ENCODE measurements around the gene HDAC7. TPM values are rescaled to one million over a fixed set of nuclear protein-coding genes. Genes with fewer than 3 reads are reported as not detected.

Gene HDAC7
- total and polyA plus RNA-seq, 3 experiments from 2014 or later, result 23.1 to 207 (median 206) TPM

DNA sequence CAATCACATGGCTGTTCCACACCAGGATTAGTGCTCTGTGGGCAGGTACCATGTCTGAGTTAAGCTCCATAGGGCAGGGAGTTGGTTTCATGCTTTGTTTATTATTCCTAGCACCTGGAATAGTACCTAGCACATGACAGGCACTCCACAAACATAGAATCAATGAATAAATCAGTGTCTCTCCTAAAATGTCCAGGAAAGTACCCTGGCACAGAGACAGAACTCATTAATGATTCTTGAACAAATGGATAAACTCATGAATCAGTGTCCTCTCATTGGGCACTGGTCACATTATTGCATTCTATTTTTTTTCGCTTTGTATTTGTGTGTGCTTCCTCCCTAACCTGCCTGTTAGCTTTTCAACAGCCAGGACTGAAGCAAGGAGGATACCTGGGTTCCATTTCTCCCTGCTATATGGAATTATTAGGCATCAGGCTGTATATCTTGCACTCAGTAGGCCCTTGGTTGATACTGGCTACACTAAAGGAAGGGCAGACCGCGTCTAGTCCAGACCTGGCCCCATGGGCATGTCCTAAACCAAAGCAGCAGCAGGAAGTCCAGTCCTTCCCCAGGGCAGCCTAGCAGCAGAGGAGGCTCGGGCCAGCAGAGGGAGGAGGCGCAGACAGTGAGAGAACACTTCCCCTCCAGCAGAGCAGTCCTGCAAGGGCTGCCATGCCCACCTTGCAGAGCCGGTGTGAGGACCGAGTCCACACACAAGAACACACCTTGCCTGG lies 18.4 kb downstream of the HDAC7 start:
- Mint-ChIP-seq H3K4me3 (no peak overlapping the region), H3K9me3 (no peaks in the 10 kb centered on the region), H3K4me1 (peaks cover 54 to 73% (median 68%) of the 10 kb centered on the region in 3 donors), H3K27me3 (no peaks in the 10 kb centered on the region), H3K36me3 (peaks cover 0 to 59% (median 3%) of the 10 kb centered on the region in 3 donors), H3K27ac (peak overlapping the region; percentile 49 to 93 (median 81))
- H3K4me1 ChIP-seq (ENCODE audit: insufficient read depth, low read length), result peaks cover 73% of the 10 kb centered on the region
- H3K9me3 ChIP-seq (ENCODE audit: low read length), result no peaks in the 10 kb centered on the region
- H3K27ac ChIP-seq (ENCODE audit: low read depth, low read length), result no peak overlapping the region
- CTCF ChIA-PET, result interaction anchor here (0.9 to 24.2 kb wide), 5 partner anchors 16 to 34 kb away, joined by 4 to 452 read pairs (median 5); no protein-coding TSS in a partner anchor
- H3K27me3 ChIP-seq (ENCODE audit: insufficient read depth, low read length, poor library complexity, severe bottlenecking), result no peaks in the 10 kb centered on the region
- peaks cover 25% of the 10 kb centered on the region for H3K36me3 ChIP-seq (ENCODE audit: insufficient read depth, low read length)
- H3K4me3 ChIP-seq (ENCODE audit: low read length), result no peak overlapping the region
- POLR2A ChIA-PET, result interaction anchor here (1.0 to 1.7 kb wide), 3 partner anchors 10 to 17 kb away, joined by 3 to 4 read pairs (median 4); no protein-coding TSS in a partner anchor
- no peak for DNase-seq

DNA sequence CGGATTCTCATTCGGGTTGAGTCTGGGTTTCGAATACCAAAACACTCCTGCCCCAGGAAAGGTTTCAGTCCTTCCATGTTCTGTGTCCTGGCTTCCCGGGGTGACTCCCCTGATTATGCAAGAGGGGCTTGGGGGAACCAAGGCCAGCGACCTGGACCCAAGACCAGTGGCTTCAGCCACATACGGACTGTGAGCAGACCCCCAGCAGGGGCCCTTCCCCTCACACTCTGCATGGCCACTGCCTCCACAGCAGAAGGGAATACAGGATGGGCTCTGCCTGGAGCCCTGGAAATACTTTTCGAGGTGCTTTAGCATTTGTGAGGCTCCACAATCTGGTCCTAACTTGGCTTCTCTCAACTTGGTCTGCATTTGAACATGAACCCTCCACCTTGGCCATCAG lies 19.1 kb downstream of the HDAC7 start:
- Mint-ChIP-seq H3K27ac (peak overlapping the region in 6 of 8 donors; percentile 3 to 93 (median 81)), H3K4me3 (peak overlapping the region in 1 of 7 donors; percentile 32), H3K4me1 (peaks cover 47 to 66% (median 60%) of the 10 kb centered on the region in 3 donors), H3K36me3 (peaks cover 0 to 61% (median 3%) of the 10 kb centered on the region in 3 donors), H3K27me3 (no peaks in the 10 kb centered on the region), H3K9me3 (no peaks in the 10 kb centered on the region)
- Histone ChIP-seq H3K9me3 (ENCODE audit: low read length) (no peaks in the 10 kb centered on the region), H3K27me3 (ENCODE audit: insufficient read depth, low read length, poor library complexity, severe bottlenecking) (no peaks in the 10 kb centered on the region), H3K36me3 (ENCODE audit: insufficient read depth, low read length) (peaks cover 21% of the 10 kb centered on the region), H3K27ac (ENCODE audit: low read depth, low read length) (no peak overlapping the region), H3K4me1 (ENCODE audit: insufficient read depth, low read length) (peaks cover 65% of the 10 kb centered on the region), H3K4me3 (ENCODE audit: low read length) (no peak overlapping the region)
- no peak for DNase-seq
- CTCF ChIA-PET, result interaction anchor here (0.9 to 24.2 kb wide), 4 partner anchors 16 to 34 kb away, joined by 4 to 452 read pairs (median 4); no protein-coding TSS in a partner anchor
- POLR2A ChIA-PET, result interaction anchor here (1.3 kb wide), 1 partner anchor 18 kb away, joined by 3 read pairs; no protein-coding TSS in a partner anchor

DNA sequence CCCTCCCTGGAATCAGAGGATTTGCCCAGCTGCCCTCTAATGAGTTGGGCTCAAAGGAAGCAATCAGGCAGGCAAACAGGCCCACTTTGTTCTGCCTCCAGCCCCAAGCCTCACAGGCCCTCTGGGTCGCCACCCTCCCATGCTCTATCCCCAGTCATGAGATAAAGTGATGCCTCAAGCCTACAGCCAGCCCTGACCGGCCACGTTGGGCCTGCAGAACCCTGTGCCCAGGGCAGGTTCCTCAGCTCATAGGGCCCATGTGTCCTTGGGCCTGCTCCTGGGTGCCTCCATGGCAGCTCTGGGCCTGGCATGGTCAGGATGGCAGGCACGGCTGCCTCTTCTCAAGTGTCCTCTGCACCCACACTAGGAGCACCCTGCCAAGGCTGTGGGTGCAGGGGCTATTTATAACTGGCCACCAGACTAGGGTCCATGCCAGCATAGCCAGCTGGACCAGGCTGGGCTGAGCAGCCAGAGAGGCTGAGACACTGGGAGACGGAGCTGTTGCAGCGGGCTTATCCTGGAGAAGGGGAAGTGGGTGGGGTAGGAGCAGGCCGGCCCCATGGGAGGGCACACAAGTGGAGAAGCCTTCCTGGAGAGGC lies 20.2 kb downstream of the HDAC7 start:
- no peaks in the 10 kb centered on the region for H3K9me3 ChIP-seq (ENCODE audit: low read length)
- Mint-ChIP-seq H3K9me3 (no peaks in the 10 kb centered on the region), H3K27ac (peak overlapping the region in 4 of 8 donors; percentile 64 to 75 (median 68)), H3K36me3 (peaks cover 0 to 58% (median 3%) of the 10 kb centered on the region in 3 donors), H3K4me1 (peaks cover 36 to 54% (median 49%) of the 10 kb centered on the region in 3 donors), H3K4me3 (no peak overlapping the region), H3K27me3 (no peaks in the 10 kb centered on the region)
- POLR2A ChIA-PET, result no interaction called here
- CTCF ChIA-PET, result interaction anchor here (24.2 kb wide), 1 partner anchor 36 kb away, joined by 452 read pairs; no protein-coding TSS in a partner anchor
- no peak overlapping the region for H3K27ac ChIP-seq (ENCODE audit: low read depth, low read length)
- H3K4me3 ChIP-seq (ENCODE audit: low read length), result no peak overlapping the region
- H3K4me1 ChIP-seq (ENCODE audit: insufficient read depth, low read length), result peaks cover 54% of the 10 kb centered on the region
- no peaks in the 10 kb centered on the region for H3K27me3 ChIP-seq (ENCODE audit: insufficient read depth, low read length, poor library complexity, severe bottlenecking)
- DNase-seq, result no peak
- H3K36me3 ChIP-seq (ENCODE audit: insufficient read depth, low read length), result peaks cover 28% of the 10 kb centered on the region

DNA sequence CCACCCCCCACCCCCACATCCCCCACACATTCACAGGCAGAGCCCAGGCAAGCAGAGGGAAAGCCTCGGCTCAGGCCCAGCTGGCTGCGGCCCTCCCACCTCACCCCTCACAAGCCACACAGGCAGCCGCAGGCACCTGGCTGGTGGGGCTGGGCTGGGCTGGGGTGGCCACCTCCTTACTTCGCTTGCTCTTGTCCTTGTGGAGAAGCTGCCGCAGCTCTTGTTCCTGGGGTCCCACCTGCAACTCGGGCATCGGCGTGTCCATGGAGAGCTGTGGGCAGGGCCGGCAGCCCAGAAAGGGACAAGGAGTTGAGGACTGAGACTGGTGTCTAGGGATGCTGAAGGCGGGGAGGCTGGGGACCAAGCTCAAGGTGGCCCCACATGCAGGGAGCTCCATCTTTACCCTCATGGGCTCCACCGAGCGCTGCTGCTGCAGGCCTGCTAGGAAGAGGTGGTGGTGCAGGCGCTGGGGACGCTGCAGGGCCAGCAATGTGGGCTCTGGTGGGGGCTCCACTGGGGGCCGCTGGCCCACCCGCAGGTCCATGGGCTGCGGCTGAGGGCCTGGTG lies 21.2 kb downstream of the HDAC7 start:
- no peak overlapping the region for H3K4me3 ChIP-seq (ENCODE audit: low read length)
- no peak overlapping the region for H3K27ac ChIP-seq (ENCODE audit: low read depth, low read length)
- Mint-ChIP-seq H3K36me3 (peaks cover 3 to 64% (median 6%) of the 10 kb centered on the region in 3 donors), H3K4me1 (peaks cover 26 to 44% (median 39%) of the 10 kb centered on the region in 3 donors), H3K9me3 (no peaks in the 10 kb centered on the region), H3K27ac (peak overlapping the region in 1 of 8 donors; percentile 33), H3K27me3 (no peaks in the 10 kb centered on the region), H3K4me3 (no peak overlapping the region)
- H3K36me3 ChIP-seq (ENCODE audit: insufficient read depth, low read length), result peaks cover 37% of the 10 kb centered on the region
- no peaks in the 10 kb centered on the region for H3K27me3 ChIP-seq (ENCODE audit: insufficient read depth, low read length, poor library complexity, severe bottlenecking)
- CTCF ChIA-PET, result interaction anchor here (1.2 to 13.6 kb wide), 6 partner anchors 9 to 38 kb away, joined by 3 to 170 read pairs (median 8); partner anchors contain the start of gene SLC48A1
- POLR2A ChIA-PET, result no interaction called here
- H3K9me3 ChIP-seq (ENCODE audit: low read length), result no peaks in the 10 kb centered on the region
- peaks cover 44% of the 10 kb centered on the region for H3K4me1 ChIP-seq (ENCODE audit: insufficient read depth, low read length)
- DNase-seq, result no peak

DNA sequence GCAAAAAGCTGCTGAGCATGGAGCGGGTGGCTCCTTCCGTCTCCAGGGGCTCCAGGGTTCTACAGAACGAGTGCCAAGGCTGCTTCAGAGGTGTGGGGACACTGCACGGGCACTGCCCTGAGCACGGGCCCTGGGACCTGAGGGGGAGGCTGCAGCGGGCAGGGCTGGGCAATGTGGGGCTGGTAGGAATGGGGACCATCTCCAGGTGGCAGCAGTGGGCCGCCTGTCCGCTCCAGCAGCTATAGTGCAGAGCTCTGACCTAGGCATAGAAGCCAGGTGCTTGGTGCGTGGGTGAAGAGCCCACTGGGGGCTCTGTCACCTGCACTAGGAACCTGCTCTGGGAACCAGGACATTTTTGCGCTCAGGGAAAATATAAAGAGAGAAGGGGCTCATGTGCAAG lies 22.3 kb downstream of the HDAC7 start:
- Mint-ChIP-seq H3K9me3 (no peaks in the 10 kb centered on the region), H3K27ac (peak overlapping the region in 3 of 8 donors; percentile 28 to 84 (median 61)), H3K4me1 (peaks cover 17 to 34% (median 29%) of the 10 kb centered on the region in 3 donors), H3K36me3 (peaks cover 3 to 72% (median 6%) of the 10 kb centered on the region in 3 donors), H3K4me3 (no peak overlapping the region), H3K27me3 (no peaks in the 10 kb centered on the region)
- Histone ChIP-seq H3K4me3 (ENCODE audit: low read length) (no peak overlapping the region), H3K36me3 (ENCODE audit: insufficient read depth, low read length) (peaks cover 44% of the 10 kb centered on the region), H3K27ac (ENCODE audit: low read depth, low read length) (no peak overlapping the region), H3K27me3 (ENCODE audit: insufficient read depth, low read length, poor library complexity, severe bottlenecking) (no peaks in the 10 kb centered on the region), H3K4me1 (ENCODE audit: insufficient read depth, low read length) (peaks cover 34% of the 10 kb centered on the region), H3K9me3 (ENCODE audit: low read length) (no peaks in the 10 kb centered on the region)
- DNase-seq, result peak in 4 of 5 donors; percentile 16 to 66 (median 54)
- POLR2A ChIA-PET, result no interaction called here
- CTCF ChIA-PET, result interaction anchor here (0.9 to 13.6 kb wide), 9 partner anchors 9 to 55 kb away, joined by 3 to 170 read pairs (median 4); partner anchors contain the start of gene SLC48A1

DNA sequence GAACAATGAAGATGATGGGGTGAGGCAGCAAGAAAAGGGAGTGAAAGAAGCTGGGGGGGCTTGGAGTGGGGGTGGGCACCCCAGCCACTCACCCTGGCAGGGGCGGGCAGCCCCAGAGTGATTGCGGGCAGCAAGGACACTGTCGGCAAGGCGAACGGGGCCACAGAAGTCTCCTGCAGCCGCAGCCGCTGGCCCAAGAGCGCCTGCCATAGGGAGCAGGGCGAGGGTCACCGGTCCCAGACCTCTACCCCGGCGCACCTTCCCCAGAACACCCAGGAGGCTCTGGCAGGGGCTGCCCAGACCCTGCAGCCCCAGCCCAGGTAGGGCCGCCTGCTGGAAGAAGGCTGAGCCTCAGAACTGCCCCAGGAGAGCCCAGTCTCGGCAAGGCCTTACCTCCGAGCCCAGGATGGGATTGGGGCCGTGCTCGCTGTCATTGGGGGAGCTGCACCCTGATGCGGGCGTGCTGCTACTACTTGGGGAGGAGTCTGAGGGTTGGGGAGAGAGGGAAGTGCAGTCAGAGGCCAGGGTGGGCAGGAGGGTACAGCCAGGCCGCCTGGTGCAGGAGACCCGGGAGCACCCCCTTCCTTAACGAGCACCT lies 23.8 kb downstream of the HDAC7 start:
- Histone ChIP-seq H3K4me3 (ENCODE audit: low read length) (no peak overlapping the region), H3K9me3 (ENCODE audit: low read length) (no peaks in the 10 kb centered on the region), H3K27me3 (ENCODE audit: insufficient read depth, low read length, poor library complexity, severe bottlenecking) (no peaks in the 10 kb centered on the region), H3K27ac (ENCODE audit: low read depth, low read length) (no peak overlapping the region), H3K4me1 (ENCODE audit: insufficient read depth, low read length) (peaks cover 19% of the 10 kb centered on the region), H3K36me3 (ENCODE audit: insufficient read depth, low read length) (peaks cover 45% of the 10 kb centered on the region)
- ChIA-PET POLR2A (no interaction called here), CTCF (interaction anchor here (1.4 to 13.6 kb wide), 2 partner anchors 32 to 40 kb away, joined by 4 to 170 read pairs; no protein-coding TSS in a partner anchor)
- Mint-ChIP-seq H3K36me3 (peaks cover 3 to 82% (median 6%) of the 10 kb centered on the region in 3 donors), H3K27ac (peak overlapping the region in 1 of 8 donors; percentile 33), H3K4me3 (no peak overlapping the region), H3K9me3 (no peaks in the 10 kb centered on the region), H3K27me3 (no peaks in the 10 kb centered on the region), H3K4me1 (peaks cover 5 to 21% (median 15%) of the 10 kb centered on the region in 3 donors)
- DNase-seq, result no peak

DNA sequence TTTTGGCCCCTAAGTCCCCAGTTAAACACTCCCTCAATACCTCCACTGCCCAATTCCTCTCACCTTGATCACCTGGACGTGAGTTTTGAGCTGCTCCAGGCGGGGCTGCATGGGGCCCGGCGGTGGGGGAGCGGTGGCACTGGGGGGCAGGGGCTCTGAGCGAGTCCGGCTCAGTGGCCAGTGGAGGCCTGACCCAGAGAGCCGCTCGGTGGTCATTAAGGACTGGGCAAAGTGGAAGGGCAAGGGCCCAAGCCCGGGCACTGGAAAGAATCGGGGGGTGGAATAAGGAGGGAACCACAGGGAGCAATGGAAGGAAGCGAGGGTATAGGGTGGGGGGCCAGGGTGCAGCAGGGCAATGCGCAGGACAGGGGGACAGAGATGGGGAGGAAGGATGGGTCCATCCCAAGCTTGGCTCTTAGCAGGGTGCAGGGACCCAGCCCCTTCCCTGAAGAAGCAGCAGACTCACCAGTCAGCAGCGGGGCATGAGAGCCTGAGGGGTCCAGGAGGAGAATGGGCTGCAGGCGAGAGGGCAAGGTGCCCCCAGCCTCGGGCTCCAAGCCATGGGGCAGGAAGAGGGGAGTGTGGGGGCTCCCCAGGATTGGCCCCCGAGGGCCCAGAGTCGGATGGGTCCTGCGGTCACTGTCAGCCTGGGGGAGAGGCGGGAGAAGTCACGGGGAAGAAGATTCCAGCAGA lies 24.4 kb downstream of the HDAC7 start:
- H3K36me3 Mint-ChIP-seq, result peaks cover 3 to 87% (median 6%) of the 10 kb centered on the region in 3 donors

More for the DNA sequence above, 24.4 kb downstream of the HDAC7 start:
- POLR2A ChIA-PET, result no interaction called here
- Histone ChIP-seq H3K9me3 (ENCODE audit: low read length) (no peaks in the 10 kb centered on the region), H3K27me3 (ENCODE audit: insufficient read depth, low read length, poor library complexity, severe bottlenecking) (no peaks in the 10 kb centered on the region), H3K27ac (ENCODE audit: low read depth, low read length) (no peak overlapping the region), H3K36me3 (ENCODE audit: insufficient read depth, low read length) (peaks cover 51% of the 10 kb centered on the region), H3K4me1 (ENCODE audit: insufficient read depth, low read length) (peaks cover 14% of the 10 kb centered on the region), H3K4me3 (ENCODE audit: low read length) (no peak overlapping the region)
- DNase-seq, result no peak
- Mint-ChIP-seq H3K27me3 (no peaks in the 10 kb centered on the region), H3K4me3 (no peak overlapping the region), H3K4me1 (peaks cover 3 to 16% (median 9%) of the 10 kb centered on the region in 3 donors), H3K27ac (peak overlapping the region in 2 of 8 donors; percentile 33 to 91), H3K9me3 (no peaks in the 10 kb centered on the region)
- CTCF ChIA-PET, result interaction anchor here (1.0 to 13.6 kb wide), 2 partner anchors 12 to 41 kb away, joined by 4 to 170 read pairs; no protein-coding TSS in a partner anchor

Measured in CD8-positive, alpha-beta memory T cell (primary cell).